Measurements from ENCODE around the gene YOD1. TPM values are rescaled to one million over a fixed set of nuclear protein-coding genes. Genes with fewer than 3 reads are reported as not detected.

Gene YOD1
- 14.3 and 16.2 TPM in 2 replicates for total RNA-seq (2014; rRNA removed; shearing (Covaris generic))

GRCh38 chr1:207051191-207051943, at the start of gene YOD1:
TSS of gene YOD1 (minus strand) at chr1:207051208. CDS start at chr1:207051030, 178 bp downstream.
- no peak for DNase-seq (ENCODE audit: low spot score)

DNA sequence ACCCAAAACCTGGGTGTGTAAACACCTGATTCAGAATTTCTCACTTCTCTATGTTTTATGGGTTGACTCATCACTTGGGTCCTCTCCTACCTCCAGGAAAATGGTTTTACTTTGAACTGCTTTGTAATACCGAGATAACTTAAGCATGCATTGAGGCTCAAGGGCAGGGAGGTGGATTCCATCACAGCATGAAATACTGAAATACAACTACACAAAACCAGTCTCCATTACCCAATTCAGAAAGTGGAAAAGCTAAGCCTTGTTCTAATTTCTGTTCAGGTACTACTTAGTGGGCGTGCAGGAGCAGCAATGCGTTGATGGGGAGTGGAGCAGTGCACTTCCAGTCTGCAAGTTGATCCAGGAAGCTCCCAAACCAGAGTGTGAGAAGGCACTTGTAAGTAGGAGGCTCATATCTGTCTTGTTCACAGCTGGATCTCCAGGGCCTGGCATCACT, 46.9 kb upstream of the YOD1 start:
- DNase-seq (ENCODE audit: low spot score) = peak; percentile 47

DNA sequence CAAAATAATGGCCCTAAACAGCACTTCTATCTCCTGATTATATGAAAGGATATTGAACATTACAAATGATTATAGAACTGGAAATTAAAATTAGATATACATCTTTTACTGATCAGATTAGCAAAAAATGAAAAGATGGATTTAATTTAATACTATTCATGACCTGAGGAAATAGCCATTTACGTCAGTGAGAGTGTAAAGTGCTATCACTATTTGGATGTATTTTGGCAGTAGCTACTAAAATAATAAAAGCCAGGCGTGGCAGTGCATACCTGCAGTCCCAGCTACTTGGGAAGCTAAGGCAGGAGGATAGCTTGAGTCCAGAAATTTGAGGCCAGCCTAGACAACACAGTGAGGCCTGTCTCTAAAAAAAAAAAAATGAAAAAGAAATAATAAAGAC, 42.9 kb upstream of the YOD1 start:
- DNase-seq (ENCODE audit: low spot score) = no peak

GRCh38 chr1:207091200-207091908, 40.3 kb upstream of the YOD1 start:
- no peak for DNase-seq (ENCODE audit: low spot score)

GRCh38 chr1:207089627-207090355, 38.8 kb upstream of the YOD1 start:
- peak; percentile 12 for DNase-seq (ENCODE audit: low spot score)

- DNase-seq (ENCODE audit: low spot score) = peak; percentile 91
These were observed 38.0 kb upstream of the YOD1 start, which contains the start of gene C4BPB for GRCh38 chr1:207088701-207089626. TSS of gene C4BPB (plus strand) at chr1:207088860. CDS start at chr1:207089532, 672 bp downstream.

DNA sequence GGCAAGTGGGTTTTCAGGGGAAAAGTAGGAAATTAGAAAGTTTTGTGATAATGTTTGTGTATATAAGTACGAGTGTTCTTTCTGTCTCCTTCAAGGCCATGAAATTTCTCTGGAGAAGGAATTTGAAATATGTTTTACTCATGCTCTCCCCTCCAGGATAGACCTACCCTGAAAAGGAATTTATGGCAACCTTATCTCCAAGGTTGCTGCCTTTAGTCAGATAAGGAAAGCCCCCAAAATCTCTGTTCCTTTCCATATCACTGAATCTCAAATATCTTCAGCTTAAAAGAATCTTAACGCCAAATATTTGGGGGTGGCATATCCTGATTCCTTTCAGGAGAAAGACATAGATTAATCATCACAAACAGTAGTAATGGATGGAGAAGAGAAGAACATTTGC, 37.2 kb upstream of the YOD1 start:
- no peak for DNase-seq (ENCODE audit: low spot score)

DNA sequence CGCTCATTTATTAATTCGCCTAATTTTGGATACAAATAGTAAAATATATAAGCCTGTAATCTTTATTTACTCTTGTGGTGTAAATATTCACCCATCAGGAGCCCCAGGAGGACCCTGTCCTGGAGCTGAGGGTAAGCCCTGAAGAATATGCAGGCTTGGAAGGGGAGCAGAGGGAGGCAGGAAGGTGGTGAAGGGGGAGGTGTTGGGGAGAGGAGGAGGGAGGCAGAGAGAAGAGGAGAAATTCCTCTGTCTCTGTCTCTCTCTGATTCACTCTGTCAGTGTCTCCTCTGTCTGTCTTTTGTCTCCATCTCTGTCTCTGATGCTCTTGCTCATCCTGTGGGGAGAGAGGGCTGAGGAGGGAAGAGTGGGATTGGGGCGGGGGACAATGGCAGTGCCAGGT, 34.9 kb upstream of the YOD1 start:
- no peak for DNase-seq (ENCODE audit: low spot score)

GRCh38 chr1:207084701-207085180, 33.7 kb upstream of the YOD1 start:
- DNase-seq (ENCODE audit: low spot score) = peak; percentile 94

DNA sequence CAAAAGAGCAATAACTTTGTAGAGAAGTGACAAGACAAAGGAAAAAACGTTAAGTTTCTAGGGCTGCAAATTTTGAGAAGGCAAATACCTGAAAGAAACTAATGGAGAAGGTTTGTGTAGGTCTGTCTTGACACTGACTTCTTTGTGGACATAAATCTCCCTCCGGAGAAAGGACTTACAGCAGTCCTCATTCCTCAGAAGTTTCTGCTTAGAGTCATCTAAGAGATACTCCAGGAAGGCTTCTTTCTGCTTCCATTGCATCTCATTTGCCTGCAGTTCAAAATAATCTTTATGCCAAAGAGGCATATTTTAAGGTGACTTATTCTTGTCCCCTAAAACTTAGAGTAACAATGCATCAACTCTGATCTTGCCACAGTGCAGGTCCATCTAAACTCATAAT, 33.2 kb upstream of the YOD1 start:
- no peak for DNase-seq (ENCODE audit: low spot score)

DNA sequence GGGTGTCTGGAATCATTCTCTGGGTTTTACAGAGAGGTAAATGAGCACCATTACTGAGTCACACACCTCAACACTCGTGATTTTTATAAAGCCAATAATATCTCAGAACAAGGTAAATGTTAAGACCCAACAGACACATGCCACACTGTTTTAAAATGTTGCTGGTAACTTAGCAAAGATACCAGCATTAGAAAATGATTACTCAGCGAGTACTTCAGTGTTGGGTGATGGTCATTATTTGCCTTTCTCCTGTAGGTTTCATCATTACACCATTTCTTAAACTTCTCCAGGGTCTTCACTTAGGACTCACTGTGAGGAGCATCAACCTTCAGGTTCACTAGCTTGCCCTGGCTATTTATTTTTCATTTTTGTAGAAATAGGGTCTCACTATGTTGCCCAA, 30.8 kb upstream of the YOD1 start:
- DNase-seq (ENCODE audit: low spot score) = no peak

GRCh38 chr1:207081088-207081487, 30.1 kb upstream of the YOD1 start:
- no peak for DNase-seq (ENCODE audit: low spot score)

DNA sequence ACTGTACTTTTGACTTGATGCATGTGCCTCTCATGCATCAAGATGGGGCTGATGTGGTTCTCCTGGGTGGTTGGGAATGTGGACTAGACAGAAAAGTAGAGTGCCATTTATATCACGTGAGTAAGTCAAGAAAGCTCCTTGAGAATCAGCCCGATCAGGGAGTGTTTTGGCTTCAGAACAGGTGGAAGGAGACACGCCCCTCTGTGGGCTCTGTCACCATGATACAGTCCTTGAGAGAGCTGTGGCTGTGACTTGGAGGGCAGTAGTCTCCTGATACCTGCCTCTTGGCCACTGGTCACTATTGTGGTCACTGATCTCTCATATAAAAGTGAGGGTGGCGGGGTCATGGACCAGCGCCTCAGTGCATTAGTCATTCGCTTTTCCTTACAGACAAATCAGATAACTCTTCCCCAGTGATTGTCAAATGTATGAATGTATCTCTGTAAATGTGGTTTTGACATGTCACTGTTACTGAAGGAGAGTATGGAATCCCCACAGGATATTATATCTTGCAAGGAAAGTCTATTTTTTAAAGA, 28.8 kb upstream of the YOD1 start:
- DNase-seq (ENCODE audit: low spot score) = no peak

- DNase-seq (ENCODE audit: low spot score) = no peak
These were observed 27.6 kb upstream of the YOD1 start for GRCh38 chr1:207078578-207079132.

- DNase-seq (ENCODE audit: low spot score) = peak; percentile 95
These were observed 26.7 kb upstream of the YOD1 start for GRCh38 chr1:207077470-207078377.

- no peak for DNase-seq (ENCODE audit: low spot score)
These were observed 26.0 kb upstream of the YOD1 start for GRCh38 chr1:207077012-207077411.

- no peak for DNase-seq (ENCODE audit: low spot score)
These were observed 25.4 kb upstream of the YOD1 start for GRCh38 chr1:207076181-207076955.

Data from HT-29 (cell line).